HepG2 (cell line): Measurements from ENCODE around the gene NFKB1. TPM values are rescaled to one million over a fixed set of nuclear protein-coding genes. Genes with fewer than 3 reads are reported as not detected.

Experiments used
- ATAC-seq: fragments of 200-7000 bp; cut with Tn5 transposase; 3 replicates; pipeline ENCODE4 v1.9.1; 2020; ENCODE audit warnings: mild to moderate bottlenecking, moderate library complexity
- BruUV-seq: library from RNA; stranded (reverse); fragments of 400-500 nt; replicated peaks from 2 replicates; lab custom pipeline; 2021; lab: Mats Ljungman, UMichigan
- CTCF ChIA-PET: fragments of 300-600 bp; formaldehyde crosslinking; extraction: SDS; loops from one replicate; lab custom pipeline; 2021; ENCODE audit warnings: low total read pairs, inconsistent platforms, low intra/inter-chr PET ratio; lab: Yijun Ruan, JAX
- POLR2A ChIA-PET: fragments of 350-600 bp; sonication (Branson Sonifier 250); formaldehyde crosslinking; loops from one replicate; lab custom pipeline; 2020; ENCODE audit warnings: antibody characterized with exemption, inconsistent platforms; lab: Yijun Ruan, JAX
- DNase-seq: peaks from one replicate; pipeline ENCODE4 v3.0.0-alpha.2; 2015; ENCODE audit warnings: low spot score
- FAIRE-seq: peaks from 3 replicates; lab custom pipeline; 2011; peaks lifted over from hg19 to GRCh38; lab: Jason Lieb, UNC
- H2AFZ ChIP-seq: one replicate; pipeline ENCODE4 v1.6.1; 2011; ENCODE audit warnings: low read length, inconsistent platforms
- H3K27ac ChIP-seq: fragments of 300-600 bp; 3 replicates; pipeline ENCODE4 v1.8.0; 2011; ENCODE audit warnings: mixed run types, mild to moderate bottlenecking, mixed read lengths, low read length, inconsistent platforms; ENCODE audit not compliant: insufficient read depth; ENCODE audit errors: extremely low read length
- H3K27me3 ChIP-seq, 2 experiments: fragments of 200-600 bp in 1 of 2; 2 replicates in 1 of 2; 3 replicates in 1 of 2; pipeline versions ENCODE4 v1.6.0 to v1.8.0; 2011; ENCODE audit warnings: low read length in 2 of 2, mild to moderate bottlenecking in 2 of 2, moderate library complexity in 2 of 2, inconsistent platforms in 1 of 2; ENCODE audit not compliant: insufficient read depth in 2 of 2, control insufficient read depth in 1 of 2
- H3K36me3 ChIP-seq, 2 experiments: fragments of 200-600 bp in 1 of 2; replicated peaks in 1 of 2; 2 replicates in 1 of 2; 3 replicates in 1 of 2; pipeline versions ENCODE4 v1.5.1 to v1.8.0; 2011; ENCODE audit warnings: low read length in 2 of 2, inconsistent platforms in 1 of 2; ENCODE audit not compliant: insufficient read depth in 2 of 2, control insufficient read depth in 1 of 2
- H3K4me1 ChIP-seq: 2 replicates; pipeline ENCODE4 v1.5.1; 2012; ENCODE audit warnings: low read length, inconsistent platforms; ENCODE audit not compliant: insufficient read depth
- H3K4me2 ChIP-seq: 2 replicates; pipeline ENCODE4 v1.6.0; 2011; ENCODE audit warnings: low read depth, low read length, inconsistent platforms
- H3K4me3 ChIP-seq, 3 experiments: fragments of 200-600 bp in 1 of 3; sonication (generic), shearing (Covaris generic) in 1 of 3; replicated peaks in 1 of 3; 2 replicates each; pipeline ENCODE4 v1.5.1; 2011 to 2016; ENCODE audit warnings: low read length in 3 of 3, inconsistent platforms in 2 of 3, low read depth in 2 of 3, mild to moderate bottlenecking in 2 of 3, control low read depth in 1 of 3, mixed read lengths in 1 of 3; ENCODE audit not compliant: insufficient read depth in 1 of 3
- H3K79me2 ChIP-seq: one replicate; pipeline ENCODE4 v1.6.1; 2011; ENCODE audit warnings: low read length, inconsistent platforms; ENCODE audit not compliant: insufficient read depth
- H3K9ac ChIP-seq: 2 replicates; pipeline ENCODE4 v1.6.0; 2011; ENCODE audit warnings: mild to moderate bottlenecking, low read depth, low read length, inconsistent platforms; ENCODE audit not compliant: insufficient read depth
- H3K9me3 ChIP-seq: 2 replicates; pipeline ENCODE4 v1.5.1; 2012; ENCODE audit warnings: mild to moderate bottlenecking, low read length
- H4K20me1 ChIP-seq: 2 replicates; pipeline ENCODE4 v1.6.0; 2011; ENCODE audit warnings: inconsistent platforms, mild to moderate bottlenecking, low read length, moderate library complexity; ENCODE audit not compliant: insufficient read depth
- ATF7 ChIP-seq, 2 experiments: fragments of 450-650 bp in 1 of 2; sonication (generic) in 1 of 2; formaldehyde crosslinking in 1 of 2; IDR thresholded peaks; 2 replicates each; pipeline versions ENCODE4 v1.4.0 to v1.6.1; 2016 to 2020; ENCODE audit warnings: antibody characterized with exemption in 1 of 2, mild to moderate bottlenecking in 1 of 2, missing genetic modification reagents in 1 of 2
- CC2D1A ChIP-seq: sonication (generic); formaldehyde crosslinking; IDR thresholded peaks from 2 replicates; pipeline ENCODE4 v1.8.1; 2023; ENCODE audit warnings: mild to moderate bottlenecking, missing genetic modification reagents
- CENPX ChIP-seq: sonication (generic); formaldehyde crosslinking; IDR thresholded peaks from 2 replicates; pipeline ENCODE4 v1.9.0; 2021; ENCODE audit warnings: mild to moderate bottlenecking, missing genetic modification reagents, moderate library complexity
- NR2C2 ChIP-seq: sonication (generic); formaldehyde crosslinking; IDR thresholded peaks from 2 replicates; pipeline ENCODE4 v1.4.0; 2020; ENCODE audit warnings: missing genetic modification reagents, mild to moderate bottlenecking, moderate library complexity, borderline replicate concordance
- SRSF9 ChIP-seq: fragments of 200-400 bp; formaldehyde crosslinking; IDR thresholded peaks from 2 replicates; pipeline ENCODE4 v1.6.1; 2018; ENCODE audit warnings: borderline replicate concordance, mild to moderate bottlenecking, low read depth, low read length; ENCODE audit not compliant: insufficient read depth, poor library complexity, severe bottlenecking
- ZNF546 ChIP-seq: sonication (generic); formaldehyde crosslinking; conservative IDR thresholded peaks from 2 replicates; pipeline ENCODE4 v1.8.1; 2023; ENCODE audit warnings: mild to moderate bottlenecking, missing genetic modification reagents
- whole genome bisulfite sequencing: methylation state at CpG from one replicate; pipeline ENCODE4 v1.1.6; 2017; ENCODE audit warnings: low lambda C conversion rate; 5-methylcytosine and 5-hydroxymethylcytosine counted together
- in situ Hi-C: cut with HindIII; loops from 2 replicates; pipeline ENCODE4 v1.10.0; 2017; ENCODE audit warnings: low pct_unique_long_range_greater_than_20kb; ENCODE audit not compliant: extremely low pct_ligation_motif_present
- intact Hi-C: fragments of 100-400 bp; cut with micrococcal nuclease; formaldehyde crosslinking; loops from one replicate; pipeline ENCODE4 v1.10.0; 2022; ENCODE audit not compliant: unreplicated experiment
- polyA plus RNA-seq, 8 experiments: library from polyadenylated mRNA; depleted of rRNA in 3 of 8; stranded (reverse) in 7 of 8; unstranded in 1 of 8; fragments of >200 nt; fragmentation: Illumina TruSeq in 4 of 8; extraction: Trizol in 4 of 8; gene quantifications; 2 replicates each; pipeline versions ENCODE4 v1.2.1 to v1.2.3, GENCODE V29; 2011 to 2016; ENCODE audit warnings: low read depth in 4 of 8, missing spikeins in 1 of 8, mixed read lengths in 1 of 8; ENCODE audit not compliant: insufficient read depth in 1 of 8
- total RNA-seq, 5 experiments: library from RNA; depleted of rRNA; stranded (reverse); fragments of >200 nt; fragmentation: Illumina TruSeq; extraction: Trizol; gene quantifications; 2 replicates each; pipeline ENCODE4 v1.2.3, GENCODE V29; 2016; ENCODE audit warnings: low read depth in 1 of 5
- TF ChIP-seq, protein P1 (sequence below): sonication (generic); formaldehyde crosslinking; IDR thresholded peaks from 2 replicates; pipeline ENCODE4 v1.4.0; 2020; ENCODE audit warnings: missing genetic modification reagents, mild to moderate bottlenecking, borderline replicate concordance
- TF ChIP-seq, protein P2 (sequence below): sonication (generic); formaldehyde crosslinking; conservative IDR thresholded peaks from 2 replicates; pipeline ENCODE4 v1.8.0; 2022; ENCODE audit warnings: low read depth, missing genetic modification reagents

The NFKB1 gene
- total and polyA plus RNA-seq, 2 of the 13 experiments (the other 11 are each of a cell fraction or from before 2014, with no cell fraction given) = 15.4 to 31.6 TPM

DNA sequence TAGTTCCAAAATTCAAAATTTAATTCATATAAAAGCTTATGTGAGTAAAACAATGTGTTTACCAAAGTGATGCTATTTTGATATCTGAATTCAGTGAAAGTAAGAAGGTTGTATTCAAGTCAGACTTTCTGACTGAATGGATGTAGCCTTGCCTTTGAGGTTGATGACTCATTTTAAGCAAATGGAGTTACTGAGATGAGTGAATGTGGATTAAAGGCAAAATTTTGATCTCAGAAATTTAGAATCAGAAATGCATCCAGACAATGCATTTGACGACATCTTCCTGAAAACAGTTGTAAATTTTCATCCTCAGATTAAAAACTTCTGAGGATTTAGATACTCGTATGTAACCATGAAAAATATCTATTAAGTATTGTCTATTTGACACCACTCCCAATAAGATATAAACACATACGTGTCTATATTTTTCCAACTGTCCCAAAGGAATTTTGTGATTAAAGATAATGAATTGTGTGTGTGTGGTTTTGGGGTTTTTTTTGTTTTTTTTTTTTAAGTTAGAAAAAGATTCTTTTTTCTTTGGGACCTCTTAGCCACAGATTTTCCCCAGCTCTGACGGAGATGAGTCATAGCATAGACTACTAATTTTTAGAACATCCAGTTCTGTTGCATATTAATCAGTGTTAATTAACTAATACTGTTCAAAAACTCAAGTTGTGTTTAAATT, 34.4 kb downstream of the NFKB1 start (continued):
- TF ChIP-seq, protein P1, sequence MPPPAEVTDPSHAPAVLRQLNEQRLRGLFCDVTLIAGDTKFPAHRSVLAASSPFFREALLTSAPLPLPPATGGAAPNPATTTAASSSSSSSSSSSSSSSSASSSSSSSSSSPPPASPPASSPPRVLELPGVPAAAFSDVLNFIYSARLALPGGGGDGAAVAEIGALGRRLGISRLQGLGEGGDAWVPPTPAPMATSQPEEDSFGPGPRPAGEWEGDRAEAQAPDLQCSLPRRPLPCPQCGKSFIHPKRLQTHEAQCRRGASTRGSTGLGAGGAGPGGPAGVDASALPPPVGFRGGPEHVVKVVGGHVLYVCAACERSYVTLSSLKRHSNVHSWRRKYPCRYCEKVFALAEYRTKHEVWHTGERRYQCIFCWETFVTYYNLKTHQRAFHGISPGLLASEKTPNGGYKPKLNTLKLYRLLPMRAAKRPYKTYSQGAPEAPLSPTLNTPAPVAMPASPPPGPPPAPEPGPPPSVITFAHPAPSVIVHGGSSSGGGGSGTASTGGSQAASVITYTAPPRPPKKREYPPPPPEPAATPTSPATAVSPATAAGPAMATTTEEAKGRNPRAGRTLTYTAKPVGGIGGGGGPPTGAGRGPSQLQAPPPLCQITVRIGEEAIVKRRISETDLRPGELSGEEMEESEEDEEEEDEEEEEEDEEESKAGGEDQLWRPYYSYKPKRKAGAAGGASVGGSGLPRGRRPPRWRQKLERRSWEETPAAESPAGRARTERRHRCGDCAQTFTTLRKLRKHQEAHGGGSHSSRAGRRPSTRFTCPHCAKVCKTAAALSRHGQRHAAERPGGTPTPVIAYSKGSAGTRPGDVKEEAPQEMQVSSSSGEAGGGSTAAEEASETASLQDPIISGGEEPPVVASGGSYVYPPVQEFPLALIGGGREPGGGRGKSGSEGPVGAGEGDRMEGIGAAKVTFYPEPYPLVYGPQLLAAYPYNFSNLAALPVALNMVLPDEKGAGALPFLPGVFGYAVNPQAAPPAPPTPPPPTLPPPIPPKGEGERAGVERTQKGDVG (CRISPR knock-in tag) = no peak
- TF ChIP-seq SRSF9 = no peak
- no peak for TF ChIP-seq NR2C2 (CRISPR knock-in tag)
- TF ChIP-seq, protein P2, sequence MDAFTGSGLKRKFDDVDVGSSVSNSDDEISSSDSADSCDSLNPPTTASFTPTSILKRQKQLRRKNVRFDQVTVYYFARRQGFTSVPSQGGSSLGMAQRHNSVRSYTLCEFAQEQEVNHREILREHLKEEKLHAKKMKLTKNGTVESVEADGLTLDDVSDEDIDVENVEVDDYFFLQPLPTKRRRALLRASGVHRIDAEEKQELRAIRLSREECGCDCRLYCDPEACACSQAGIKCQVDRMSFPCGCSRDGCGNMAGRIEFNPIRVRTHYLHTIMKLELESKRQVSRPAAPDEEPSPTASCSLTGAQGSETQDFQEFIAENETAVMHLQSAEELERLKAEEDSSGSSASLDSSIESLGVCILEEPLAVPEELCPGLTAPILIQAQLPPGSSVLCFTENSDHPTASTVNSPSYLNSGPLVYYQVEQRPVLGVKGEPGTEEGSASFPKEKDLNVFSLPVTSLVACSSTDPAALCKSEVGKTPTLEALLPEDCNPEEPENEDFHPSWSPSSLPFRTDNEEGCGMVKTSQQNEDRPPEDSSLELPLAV (CRISPR knock-in tag) = no peak
- no peak for TF ChIP-seq ZNF546 (CRISPR knock-in tag)
- TF ChIP-seq CC2D1A (CRISPR knock-in tag) = no peak

DNA sequence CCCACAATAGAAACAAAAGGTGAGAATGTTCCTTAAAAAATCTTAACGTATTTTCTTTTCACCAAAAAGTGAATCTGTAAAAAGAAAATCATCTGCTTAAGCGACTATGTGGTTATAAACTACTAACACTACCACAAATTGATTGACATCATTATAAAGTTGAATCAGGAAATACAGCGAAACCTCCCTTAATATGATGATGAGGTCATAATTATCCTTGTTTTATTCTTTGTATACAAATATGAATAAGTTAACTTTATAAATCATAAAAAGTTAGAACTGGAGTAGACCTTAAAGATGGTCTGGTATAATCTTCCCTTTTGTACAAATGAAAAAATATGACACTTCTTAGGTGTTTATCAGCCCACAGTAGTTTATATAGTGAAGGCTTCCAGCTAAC, 35.6 kb downstream of the NFKB1 start:
- Histone ChIP-seq H3K4me1 (no peaks in the 10 kb centered on the region), H3K27me3 (no peaks in the 10 kb centered on the region), H3K4me2 (no peak overlapping the region), H3K9ac (no peak overlapping the region), H3K79me2 (no peaks in the 10 kb centered on the region), H3K36me3 (peaks cover 3 to 17% of the 10 kb centered on the region in 2 experiments), H2AFZ (no peak overlapping the region), H3K9me3 (no peaks in the 10 kb centered on the region), H3K4me3 (no peak overlapping the region), H3K27ac (no peak overlapping the region), H4K20me1 (no peaks in the 10 kb centered on the region)
- POLR2A ChIA-PET = no interaction called here
- ATAC-seq (no peak), FAIRE-seq (no peak), DNase-seq (no peak)
- TF ChIP-seq CENPX (CRISPR knock-in tag) = no peak
- peak; percentile 82 for TF ChIP-seq ATF7 (IDR thresholded peaks at IDR 0.05)
- TF ChIP-seq ATF7 (CRISPR knock-in tag; IDR thresholded peaks at IDR 0.05) = no peak
- CTCF ChIA-PET = no interaction called here
- in situ Hi-C loops = no loop called here
- WGBS = 96% methylated on average over 3 of the region's 3 CpGs
- intact Hi-C loops = no loop called here
- BruUV-seq = no TSS peak
